NCI-H187 treated with DMSO at 0.1 percent for 48 hours (cell line): Measurements from ENCODE around the gene PPP1R9A.

ENCODE experiments used
- DNase-seq: peaks from one replicate; lab custom pipeline; 2025; lab: John Stamatoyannopoulos, UW

PPP1R9A gene

DNA sequence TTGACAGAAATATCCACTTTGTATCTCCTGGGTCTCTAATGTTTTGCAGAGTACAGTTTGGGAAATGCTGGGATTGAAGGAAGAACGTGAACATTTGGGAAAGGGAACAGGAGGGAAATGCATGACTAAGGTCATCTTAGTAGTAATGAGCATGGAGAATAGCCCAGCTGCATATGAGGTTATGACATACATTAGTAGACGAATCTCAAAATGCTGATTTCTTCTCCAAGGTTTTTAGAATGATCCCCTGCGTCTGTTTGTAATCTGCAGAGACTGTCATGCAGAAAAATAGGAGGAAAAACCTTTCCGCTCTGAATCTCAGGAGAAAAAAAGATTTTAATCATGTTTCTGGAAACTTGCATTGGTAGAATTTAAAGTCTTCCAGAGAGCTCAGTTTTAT, 133.6 kb downstream of the PPP1R9A start:
- DNase-seq, result no peak

DNA sequence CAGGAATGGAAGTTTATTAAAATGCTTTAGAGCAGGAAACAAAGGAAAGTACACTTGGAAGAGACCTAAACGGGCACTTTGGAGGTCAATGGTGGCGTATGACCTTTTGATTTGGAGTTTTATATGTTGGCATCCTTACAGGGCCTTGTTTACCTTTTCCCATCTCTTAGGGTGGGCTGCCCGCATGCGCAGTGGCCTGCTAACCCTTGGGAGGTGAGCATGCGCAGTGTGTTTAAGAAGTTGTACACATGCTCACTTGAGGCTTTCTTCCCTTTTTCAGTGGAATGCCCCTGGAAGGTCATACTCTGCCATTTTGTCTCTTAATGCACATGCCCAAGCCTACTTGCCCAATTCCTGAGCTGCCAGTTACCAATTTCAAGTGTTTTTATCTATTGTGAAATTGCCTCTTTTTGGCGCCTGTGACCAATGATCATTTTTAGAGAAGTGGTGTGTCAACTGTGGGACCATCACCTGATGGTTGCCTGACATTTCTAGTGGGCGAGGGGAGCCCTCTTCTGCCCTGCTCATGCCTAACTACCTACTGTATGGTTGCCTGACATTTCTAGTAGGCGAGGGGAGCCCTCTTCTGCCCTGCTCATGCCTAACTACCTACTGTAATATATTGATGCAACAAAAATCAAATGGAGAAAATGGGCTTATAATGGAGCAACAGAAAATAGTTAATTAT, 138.0 kb downstream of the PPP1R9A start:
- no peak for DNase-seq

DNA sequence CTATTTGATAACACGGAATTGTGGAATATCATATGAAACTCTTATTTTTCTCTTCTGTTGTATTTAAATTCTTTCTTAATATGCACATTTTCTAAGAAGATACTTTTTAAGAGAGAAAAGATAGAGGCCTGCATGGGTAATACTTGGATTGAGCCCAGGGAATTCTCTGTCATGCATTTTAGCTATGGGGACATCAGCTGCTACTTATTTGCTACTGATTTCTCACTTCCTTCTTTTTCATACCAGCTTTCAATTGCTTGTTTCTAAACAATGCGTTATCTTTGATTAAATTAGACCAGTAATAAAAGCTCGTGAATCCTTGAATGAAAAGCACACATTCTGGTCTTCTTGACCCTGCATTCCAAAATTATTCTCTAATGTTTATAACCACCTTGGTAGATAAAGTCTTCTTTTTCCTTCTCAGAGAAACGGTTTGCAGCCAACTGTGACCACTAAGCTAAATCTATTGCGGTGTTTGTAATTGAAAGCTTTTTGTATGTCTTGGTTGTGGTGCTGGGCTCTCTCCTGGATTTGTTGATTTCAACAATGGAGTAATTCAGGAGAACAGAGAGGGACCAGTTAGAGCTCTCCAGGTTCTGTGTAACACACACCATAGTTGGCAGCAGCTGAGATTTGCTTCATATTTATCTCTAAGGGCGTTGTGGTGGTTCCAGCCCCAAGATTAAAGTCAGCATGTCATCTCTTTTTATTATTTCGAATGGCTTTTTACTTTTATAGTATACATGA, 139.3 kb downstream of the PPP1R9A start:
- peak; percentile 54 for DNase-seq

- DNase-seq, result no peak
These were observed 139.9 kb downstream of the PPP1R9A start for GRCh38 chr7:95047291-95047690.

DNA sequence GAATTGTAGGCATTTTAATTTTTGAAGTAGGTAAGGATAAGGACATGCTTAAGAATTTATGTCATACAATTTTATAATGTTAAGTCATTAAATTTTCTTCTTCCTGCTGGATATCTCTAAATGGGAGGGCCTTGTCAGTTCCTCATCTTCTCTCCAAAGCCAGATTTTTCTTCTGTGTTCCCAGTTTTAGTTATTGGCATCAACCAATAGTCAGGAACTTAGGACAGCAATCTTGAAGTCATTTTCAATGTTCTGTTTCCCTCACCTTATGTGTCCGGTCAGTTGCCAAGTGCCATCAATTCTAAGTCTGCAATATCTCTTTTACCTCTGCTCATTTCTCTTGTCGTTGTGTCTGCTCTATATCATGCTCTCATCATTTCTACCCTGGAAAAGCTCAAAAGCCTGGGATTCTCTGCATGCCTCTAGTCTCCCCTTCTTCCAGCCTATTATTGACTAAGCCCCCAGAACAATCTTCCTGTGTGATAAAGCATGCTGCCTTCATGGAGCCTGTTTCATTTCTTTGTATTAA, 145.2 kb downstream of the PPP1R9A start:
- DNase-seq, result no peak

DNA sequence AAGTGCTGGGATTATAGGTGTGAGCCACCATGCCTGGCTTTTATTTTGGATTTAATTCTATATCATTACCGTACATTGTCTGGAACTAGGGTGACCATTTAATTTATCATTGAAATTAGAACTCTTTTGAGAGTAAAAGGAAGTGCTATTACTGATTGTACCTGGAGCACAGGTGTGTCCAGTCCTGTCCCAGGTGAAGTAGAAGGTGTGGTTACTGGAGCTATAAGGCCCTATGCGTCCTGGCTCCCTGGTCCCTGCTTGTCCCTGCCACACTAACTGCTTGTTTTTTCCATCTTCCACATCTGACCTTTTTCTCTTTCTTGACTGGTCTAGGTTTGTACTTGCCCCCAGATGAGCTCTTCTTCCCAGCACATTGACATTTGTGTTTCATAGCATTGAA, 147.0 kb downstream of the PPP1R9A start:
- no peak for DNase-seq

GRCh38 chr7:95055295-95055694, 147.9 kb downstream of the PPP1R9A start:
- DNase-seq, result no peak

- no peak for DNase-seq
These were observed 148.8 kb downstream of the PPP1R9A start for GRCh38 chr7:95056107-95056739.

DNA sequence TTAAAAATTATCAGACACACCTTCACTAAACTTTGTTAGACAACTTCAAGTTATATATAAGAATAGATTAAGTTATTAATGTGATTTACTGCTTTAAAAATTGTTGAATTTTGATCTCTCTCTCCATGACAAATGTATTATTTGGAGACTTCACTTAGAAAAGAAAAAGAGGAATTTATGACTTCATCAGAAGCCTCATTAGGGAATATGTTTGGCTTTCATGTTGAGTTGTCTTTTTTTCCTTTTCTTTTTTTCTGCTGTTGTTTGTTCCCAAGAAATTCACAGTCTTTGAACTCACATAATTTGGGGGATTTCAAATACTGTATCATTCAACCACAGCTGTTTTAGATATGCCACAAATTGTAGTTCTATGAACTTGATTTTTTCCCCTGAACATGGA, 149.5 kb downstream of the PPP1R9A start:
- DNase-seq, result no peak

DNA sequence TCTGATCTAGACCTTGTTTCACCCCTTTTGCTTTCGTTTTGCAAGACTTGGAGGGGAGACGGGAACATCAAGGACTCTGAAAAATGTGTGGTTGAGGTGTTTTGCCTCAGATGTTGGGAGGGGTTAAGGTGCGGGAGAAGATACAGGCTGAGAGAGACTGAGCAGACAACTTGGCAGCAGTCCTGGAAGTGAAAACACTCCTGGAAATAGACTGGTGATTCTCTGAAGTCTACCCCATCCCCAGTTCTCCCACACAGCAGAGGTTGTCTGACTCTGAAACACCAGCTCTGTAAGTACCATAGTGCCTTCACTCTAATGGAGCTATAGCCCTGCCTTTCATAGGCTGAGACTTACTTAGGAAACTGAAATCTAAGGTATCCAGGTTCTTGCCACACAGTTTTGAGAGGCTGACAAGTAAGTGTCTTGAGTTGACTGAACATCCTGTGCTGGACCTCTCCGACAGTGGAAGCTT, 152.5 kb downstream of the PPP1R9A start:
- no peak for DNase-seq

DNA sequence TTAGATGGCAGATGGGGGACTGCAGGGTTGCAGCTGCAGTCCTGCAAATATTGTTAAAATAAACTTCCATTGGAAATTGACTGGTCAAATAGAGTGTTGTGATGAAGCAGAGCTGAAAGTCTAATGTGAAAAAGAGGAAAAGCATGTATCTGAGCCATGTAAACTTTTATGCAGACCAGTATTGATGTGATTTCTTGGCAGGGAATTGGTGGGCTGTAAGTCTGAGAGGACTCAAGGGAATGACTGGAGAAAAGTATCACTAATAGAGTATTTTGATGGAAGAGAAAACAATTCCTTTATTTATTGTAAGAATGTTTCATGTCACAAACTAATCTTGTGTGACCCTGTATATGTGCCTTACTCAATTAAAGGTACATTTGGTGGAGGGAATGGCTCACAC, 155.5 kb downstream of the PPP1R9A start:
- DNase-seq, result no peak

GRCh38 chr7:95066737-95067530, 159.5 kb downstream of the PPP1R9A start:
- no peak for DNase-seq

GRCh38 chr7:95088536-95089215, 181.3 kb downstream of the PPP1R9A start:
- no peak for DNase-seq

DNA sequence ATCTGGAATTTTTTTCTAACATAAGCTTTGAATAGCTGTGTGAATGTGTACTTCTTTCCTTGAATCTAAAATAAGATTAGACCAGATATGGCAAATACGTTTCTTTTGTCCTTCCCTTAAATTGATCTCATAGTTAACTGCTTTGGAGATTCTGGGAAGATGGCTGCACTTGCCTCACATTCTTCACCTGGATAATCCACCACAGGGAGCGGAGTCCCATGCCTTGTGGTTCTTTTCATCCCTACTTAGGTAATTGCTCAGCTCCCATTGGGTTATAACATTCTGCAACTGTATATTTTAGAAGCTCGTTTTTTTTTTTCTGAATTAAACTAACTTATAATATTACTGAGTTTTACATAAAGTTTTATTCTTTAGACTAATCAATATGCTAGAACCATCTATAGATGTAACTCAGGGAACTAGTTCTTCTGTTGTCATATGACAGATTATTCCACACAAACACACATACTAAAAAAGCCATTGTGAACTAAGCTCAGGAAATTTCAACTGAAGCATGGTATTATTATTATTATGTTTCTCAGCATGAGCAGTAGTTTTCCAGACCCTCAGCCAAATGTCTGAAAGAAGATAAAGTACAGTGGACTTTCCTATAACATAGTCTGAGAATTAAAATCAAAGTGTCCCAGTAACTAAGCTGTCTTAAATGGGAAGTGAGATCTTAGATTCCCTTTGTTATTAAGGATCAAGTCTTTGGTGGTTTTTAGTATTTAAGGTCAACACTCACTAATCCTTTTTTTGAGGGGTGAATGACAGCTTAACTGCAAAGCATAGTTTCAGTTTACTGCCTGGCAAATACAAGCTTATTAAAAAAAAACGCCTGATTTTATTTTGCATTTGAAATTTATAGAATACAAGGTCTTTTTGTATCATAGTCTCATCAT, 182.3 kb downstream of the PPP1R9A start:
- DNase-seq, result no peak

GRCh38 chr7:95092324-95092723, 184.9 kb downstream of the PPP1R9A start:
- no peak for DNase-seq

DNA sequence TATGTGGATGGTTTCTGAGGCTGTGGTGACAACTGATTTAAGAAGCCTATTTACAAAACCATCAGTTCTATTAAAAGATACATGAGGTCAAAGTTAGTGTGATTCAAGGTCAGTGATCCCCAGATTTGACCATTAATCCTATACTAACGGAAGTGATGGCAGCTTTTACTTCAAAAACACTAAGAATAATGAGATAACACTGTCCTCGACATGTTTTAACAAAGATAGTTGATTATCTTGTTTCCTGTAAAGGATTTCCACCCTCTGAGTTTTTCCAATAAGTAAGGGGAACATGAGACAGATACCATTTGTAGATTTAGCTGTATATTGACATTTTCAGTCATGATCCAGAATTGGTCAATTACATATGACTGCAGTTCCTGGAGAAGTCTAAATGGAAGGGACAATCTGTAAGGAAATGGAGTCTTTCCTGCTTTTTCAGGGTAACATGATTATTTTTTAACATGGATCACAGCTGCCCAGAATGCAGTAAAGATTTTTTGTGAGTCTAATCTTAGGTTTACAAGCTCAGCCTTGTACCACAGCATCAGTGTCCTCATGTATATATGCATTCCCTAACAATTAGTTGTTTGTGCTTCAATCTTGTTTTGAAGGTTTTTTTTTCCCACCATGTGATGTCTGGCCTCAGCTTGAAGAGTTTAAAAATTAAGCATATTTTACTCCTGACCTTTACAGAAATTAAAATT, 188.0 kb downstream of the PPP1R9A start:
- DNase-seq, result no peak

GRCh38 chr7:95095966-95096540, 188.7 kb downstream of the PPP1R9A start:
- no peak for DNase-seq

- no peak for DNase-seq
These were observed 189.9 kb downstream of the PPP1R9A start for GRCh38 chr7:95097291-95097690.

GRCh38 chr7:95097851-95098250, 190.5 kb downstream of the PPP1R9A start:
- no peak for DNase-seq
